ENCODE data around the gene DIRAS1.

Gene DIRAS1

GRCh38 chr19:2761309-2761677, 40.1 kb upstream of the DIRAS1 start:
- H3K4me3 ChIP-seq (ENCODE audit: low read length), result no peak overlapping the region
- DNase-seq (ENCODE audit: low read depth), result no peak
- TF ChIP-seq CTCF (IDR thresholded peaks at IDR 0.05; ENCODE audit: insufficient read depth, low read depth, low read length, missing control alignments), result no peak

- no peak for TF ChIP-seq CTCF (IDR thresholded peaks at IDR 0.05; ENCODE audit: insufficient read depth, low read depth, low read length, missing control alignments)
- H3K4me3 ChIP-seq (ENCODE audit: low read length), result no peak overlapping the region
- DNase-seq (ENCODE audit: low read depth), result no peak
Measured at GRCh38 chr19:2759965-2760364, 38.8 kb upstream of the DIRAS1 start.

- H3K4me3 ChIP-seq (ENCODE audit: low read length), result no peak overlapping the region
- no peak for TF ChIP-seq CTCF (IDR thresholded peaks at IDR 0.05; ENCODE audit: insufficient read depth, low read depth, low read length, missing control alignments)
- DNase-seq (ENCODE audit: low read depth), result no peak
Measured at GRCh38 chr19:2759362-2759761, 38.2 kb upstream of the DIRAS1 start.

- TF ChIP-seq CTCF (IDR thresholded peaks at IDR 0.05; ENCODE audit: insufficient read depth, low read depth, low read length, missing control alignments), result no peak
- H3K4me3 ChIP-seq (ENCODE audit: low read length), result no peak overlapping the region
- no peak for DNase-seq (ENCODE audit: low read depth)
Measured at GRCh38 chr19:2758601-2759313, 37.6 kb upstream of the DIRAS1 start.

GRCh38 chr19:2756921-2757881, 36.0 kb upstream of the DIRAS1 start:
- no peak for DNase-seq (ENCODE audit: low read depth)
- no peak overlapping the region for H3K4me3 ChIP-seq (ENCODE audit: low read length)
- TF ChIP-seq CTCF (IDR thresholded peaks at IDR 0.05; ENCODE audit: insufficient read depth, low read depth, low read length, missing control alignments), result no peak

- DNase-seq (ENCODE audit: low read depth), result no peak
- no peak overlapping the region for H3K4me3 ChIP-seq (ENCODE audit: low read length)
- TF ChIP-seq CTCF (IDR thresholded peaks at IDR 0.05; ENCODE audit: insufficient read depth, low read depth, low read length, missing control alignments), result no peak
Measured at GRCh38 chr19:2756477-2756876, 35.3 kb upstream of the DIRAS1 start.

Data from epithelial cell of esophagus (primary cell).